Measurements from ENCODE around the gene ISY1. TPM values are rescaled to one million over a fixed set of nuclear protein-coding genes. Genes with fewer than 3 reads are reported as not detected.
A peak's percentile ranks its signal among the peaks of the same experiment; 100 is the strongest.
"Not testable (repeated sequence)": the region's sequence is repeated elsewhere in the genome, so short reads cannot be mapped to it uniquely, and the experiment has no call there.

Gene ISY1
- polyA plus RNA-seq = 71.9 TPM

- H3K9me3 Mint-ChIP-seq = no peaks in the 10 kb centered on the region
- peak within 1 kb of the TSS; percentile 97 to 99 (median 98) for H3K4me3 Mint-ChIP-seq
- peaks cover 5% of the 10 kb centered on the region for H3K36me3 Mint-ChIP-seq
- H3K27ac Mint-ChIP-seq = peak within 1 kb of the TSS; percentile 97 to 99 (median 97)
- peaks cover 23 to 27% (median 23%) of the 10 kb centered on the region in 3 donors for H3K4me1 Mint-ChIP-seq
- no peaks in the 10 kb centered on the region for H3K27me3 Mint-ChIP-seq
Measured at GRCh38 chr3:129160891-129161859, at the start of gene ISY1. Gene ISY1 (minus strand): TSS chr3:129161063. CDS start chr3:129160975, 88 bp downstream.

- no peaks in the 10 kb centered on the region for H3K4me1 Mint-ChIP-seq
- no peak overlapping the region for H3K4me3 Mint-ChIP-seq
- H3K27me3 Mint-ChIP-seq = peaks cover 3% of the 10 kb centered on the region
- no peaks in the 10 kb centered on the region for H3K9me3 Mint-ChIP-seq
- no peak overlapping the region for H3K27ac Mint-ChIP-seq
- H3K36me3 Mint-ChIP-seq = no peaks in the 10 kb centered on the region
Measured at GRCh38 chr3:129207479-129207878, 46.6 kb upstream of the ISY1 start.

- Mint-ChIP-seq H3K4me1 (no peaks in the 10 kb centered on the region), H3K4me3 (no peak overlapping the region), H3K9me3 (no peaks in the 10 kb centered on the region), H3K27me3 (no peaks in the 10 kb centered on the region), H3K27ac (no peak overlapping the region), H3K36me3 (peaks cover 1% of the 10 kb centered on the region)
Measured at GRCh38 chr3:129205109-129205832, 44.4 kb upstream of the ISY1 start.

- Mint-ChIP-seq H3K27ac (no peak overlapping the region), H3K4me1 (no peaks in the 10 kb centered on the region), H3K9me3 (no peaks in the 10 kb centered on the region), H3K4me3 (no peak overlapping the region), H3K36me3 (peaks cover 1% of the 10 kb centered on the region), H3K27me3 (no peaks in the 10 kb centered on the region)
Measured at GRCh38 chr3:129204473-129204872, 43.6 kb upstream of the ISY1 start.

- Mint-ChIP-seq H3K4me1 (peaks cover 9 to 15% (median 10%) of the 10 kb centered on the region in 3 donors), H3K27ac (no peak overlapping the region), H3K9me3 (no peaks in the 10 kb centered on the region), H3K36me3 (peaks cover 2% of the 10 kb centered on the region), H3K4me3 (no peak overlapping the region), H3K27me3 (no peaks in the 10 kb centered on the region)
Measured at GRCh38 chr3:129199366-129199765, 38.5 kb upstream of the ISY1 start.

- peaks cover 9 to 15% (median 10%) of the 10 kb centered on the region in 3 donors for H3K4me1 Mint-ChIP-seq
- peak overlapping the region in 1 of 4 donors; percentile 75 for H3K4me3 Mint-ChIP-seq
- peak overlapping the region in 1 of 3 donors; percentile 67 for H3K27ac Mint-ChIP-seq
- peaks cover 2% of the 10 kb centered on the region for H3K36me3 Mint-ChIP-seq
- H3K9me3 Mint-ChIP-seq = no peaks in the 10 kb centered on the region
- H3K27me3 Mint-ChIP-seq = no peaks in the 10 kb centered on the region
Measured at GRCh38 chr3:129197321-129197720, 36.5 kb upstream of the ISY1 start.

- Mint-ChIP-seq H3K27me3 (no peaks in the 10 kb centered on the region), H3K9me3 (no peaks in the 10 kb centered on the region), H3K36me3 (peaks cover 2% of the 10 kb centered on the region), H3K4me1 (peaks cover 9 to 15% (median 10%) of the 10 kb centered on the region in 3 donors), H3K27ac (peak overlapping the region in 1 of 3 donors; percentile 67), H3K4me3 (peak overlapping the region in 2 of 4 donors; percentile 75 to 80)
Measured at GRCh38 chr3:129196601-129197000, 35.7 kb upstream of the ISY1 start.

GRCh38 chr3:129195731-129196256, 34.9 kb upstream of the ISY1 start:
- Mint-ChIP-seq H3K9me3 (no peaks in the 10 kb centered on the region), H3K27me3 (no peaks in the 10 kb centered on the region), H3K36me3 (peaks cover 2% of the 10 kb centered on the region), H3K4me1 (peaks cover 9 to 15% (median 10%) of the 10 kb centered on the region in 3 donors), H3K27ac (no peak overlapping the region), H3K4me3 (no peak overlapping the region)

GRCh38 chr3:129189793-129190192, 28.9 kb upstream of the ISY1 start:
- not testable (repeated sequence) for H3K4me3 Mint-ChIP-seq, H3K36me3 Mint-ChIP-seq, H3K27me3 Mint-ChIP-seq, H3K27ac Mint-ChIP-seq, H3K9me3 Mint-ChIP-seq, H3K4me1 Mint-ChIP-seq

- Mint-ChIP-seq H3K9me3 (no peaks in the 10 kb centered on the region), H3K4me3 (peak overlapping the region in 2 of 4 donors; percentile 66 to 79), H3K36me3 (no peaks in the 10 kb centered on the region), H3K27ac (peak overlapping the region in 2 of 3 donors; percentile 41 to 92), H3K27me3 (no peaks in the 10 kb centered on the region), H3K4me1 (peaks cover 6 to 16% (median 8%) of the 10 kb centered on the region in 3 donors)
Measured at GRCh38 chr3:129187857-129188256, 27.0 kb upstream of the ISY1 start.

GRCh38 chr3:129185783-129186182, 24.9 kb upstream of the ISY1 start:
- H3K4me3 Mint-ChIP-seq = peak overlapping the region in 2 of 4 donors; percentile 5 to 67
- no peaks in the 10 kb centered on the region for H3K9me3 Mint-ChIP-seq
- no peaks in the 10 kb centered on the region for H3K27me3 Mint-ChIP-seq
- H3K4me1 Mint-ChIP-seq = peaks cover 15 to 28% (median 18%) of the 10 kb centered on the region in 3 donors
- H3K36me3 Mint-ChIP-seq = peaks cover 13% of the 10 kb centered on the region
- no peak overlapping the region for H3K27ac Mint-ChIP-seq

- Mint-ChIP-seq H3K27ac (peak overlapping the region in 2 of 3 donors; percentile 82 to 98), H3K36me3 (peaks cover 13% of the 10 kb centered on the region), H3K4me1 (peaks cover 23 to 35% (median 26%) of the 10 kb centered on the region in 3 donors), H3K4me3 (peak overlapping the region; percentile 92 to 99 (median 96))
- not testable (repeated sequence) for H3K9me3 Mint-ChIP-seq, H3K27me3 Mint-ChIP-seq
Measured at GRCh38 chr3:129184784-129185542, 24.1 kb upstream of the ISY1 start.

GRCh38 chr3:129184396-129184657, 23.5 kb upstream of the ISY1 start:
- Mint-ChIP-seq H3K27ac (peak overlapping the region; percentile 82 to 99 (median 98)), H3K4me3 (peak overlapping the region; percentile 92 to 99 (median 96)), H3K36me3 (peaks cover 13% of the 10 kb centered on the region), H3K9me3 (no peaks in the 10 kb centered on the region), H3K27me3 (no peaks in the 10 kb centered on the region), H3K4me1 (peaks cover 25 to 38% (median 30%) of the 10 kb centered on the region in 3 donors)

GRCh38 chr3:129183569-129184395, 22.9 kb upstream of the ISY1 start, which contains the start of gene CNBP:
Gene CNBP (minus strand): TSS chr3:129183896. CDS start chr3:129171757, 12,139 bp downstream.
- H3K4me1 Mint-ChIP-seq = peaks cover 28 to 41% (median 33%) of the 10 kb centered on the region in 3 donors
- no peaks in the 10 kb centered on the region for H3K27me3 Mint-ChIP-seq
- peak within 1 kb of the TSS; percentile 82 to 99 (median 98) for H3K27ac Mint-ChIP-seq
- H3K9me3 Mint-ChIP-seq = no peaks in the 10 kb centered on the region
- H3K36me3 Mint-ChIP-seq = peaks cover 13% of the 10 kb centered on the region
- peak within 1 kb of the TSS; percentile 92 to 99 (median 96) for H3K4me3 Mint-ChIP-seq
